HEK293 (cell line): ENCODE measurements around the gene RASGRP1.

Source experiments
- CTCF ChIA-PET: fragments of 350-600 bp; formaldehyde crosslinking; extraction: SDS; loops from one replicate; lab custom pipeline; 2021; ENCODE audit warnings: antibody characterized with exemption; lab: Yijun Ruan, JAX
- POLR2A ChIA-PET: fragments of 300-600 bp; formaldehyde crosslinking; extraction: SDS; loops from one replicate; lab custom pipeline; 2020; ENCODE audit warnings: antibody characterized with exemption, inconsistent platforms; lab: Yijun Ruan, JAX
- H3K27ac ChIP-seq: fragments of 200-500 bp; sonication (Bioruptor generic); 2 replicates; pipeline ENCODE4 v1.5.1; 2014; ENCODE audit warnings: low read depth, low read length, control low read depth, inconsistent platforms; ENCODE audit errors: extremely low read depth
- H3K36me3 ChIP-seq, 2 experiments: fragments of 200-500 bp in 1 of 2; sonication (Bioruptor generic) in 1 of 2; 1 replicate in 1 of 2; 2 replicates in 1 of 2; pipeline ENCODE4 v1.5.1; 2014 to 2017; ENCODE audit warnings: inconsistent platforms in 2 of 2, low read length in 2 of 2; ENCODE audit not compliant: control insufficient read depth in 2 of 2, insufficient read depth in 1 of 2
- H3K4me1 ChIP-seq: fragments of 200-500 bp; sonication (Bioruptor generic); 2 replicates; pipeline ENCODE4 v1.5.1; 2014; ENCODE audit warnings: mild to moderate bottlenecking, low read length, inconsistent platforms; ENCODE audit not compliant: control insufficient read depth, insufficient read depth
- H3K4me3 ChIP-seq: 2 replicates; pipeline ENCODE4 v1.5.1; 2011; ENCODE audit warnings: low read depth, mild to moderate bottlenecking, control low read depth, low read length, moderate library complexity
- H3K9me3 ChIP-seq: fragments of 200-500 bp; sonication (Bioruptor generic); 2 replicates; pipeline ENCODE4 v1.5.1; 2014; ENCODE audit warnings: low read depth, low read length, inconsistent platforms; ENCODE audit not compliant: control insufficient read depth, insufficient read depth
- ATF2 ChIP-seq: fragments of 450-650 bp; formaldehyde crosslinking; IDR thresholded peaks from 2 replicates; pipeline ENCODE4 v1.5.1; 2016; ENCODE audit warnings: missing biosample characterization, missing genetic modification characterization, low read depth
- BCL11B ChIP-seq: fragments of 450-650 bp; formaldehyde crosslinking; IDR thresholded peaks from 2 replicates; pipeline ENCODE4 v1.5.1; 2016; ENCODE audit warnings: low read depth, missing biosample characterization, missing genetic modification characterization
- CTCF ChIP-seq: fragments of 450-650 bp; formaldehyde crosslinking; IDR thresholded peaks from 2 replicates; pipeline ENCODE4 v1.5.1; 2016; ENCODE audit warnings: missing biosample characterization, missing genetic modification characterization
- HIC1 ChIP-seq: fragments of 450-650 bp; formaldehyde crosslinking; IDR thresholded peaks from 2 replicates; pipeline ENCODE4 v1.5.1; 2016; ENCODE audit warnings: missing biosample characterization, missing genetic modification characterization
- MEIS1 ChIP-seq: sonication (generic); formaldehyde crosslinking; IDR thresholded peaks from 2 replicates; pipeline ENCODE4 v1.8.1; 2022; ENCODE audit warnings: missing genetic modification reagents, mild to moderate bottlenecking, borderline replicate concordance
- TRIM28 ChIP-seq: IDR thresholded peaks from 2 replicates; pipeline ENCODE4 v1.6.1; 2011; ENCODE audit warnings: low read length, control low read depth, borderline replicate concordance
- ZFP37 ChIP-seq: fragments of 450-650 bp; formaldehyde crosslinking; IDR thresholded peaks from 2 replicates; pipeline ENCODE4 v1.5.1; 2016; ENCODE audit warnings: missing biosample characterization, missing genetic modification characterization
- ZNF169 ChIP-seq: fragments of 450-650 bp; formaldehyde crosslinking; IDR thresholded peaks from 2 replicates; pipeline ENCODE4 v1.5.1; 2016; ENCODE audit warnings: missing biosample characterization, missing genetic modification characterization
- ZNF324 ChIP-seq: fragments of 450-650 bp; formaldehyde crosslinking; IDR thresholded peaks from 2 replicates; pipeline ENCODE4 v1.5.1; 2016; ENCODE audit warnings: missing biosample characterization, missing genetic modification characterization
- ZNF433 ChIP-seq: fragments of 450-650 bp; formaldehyde crosslinking; IDR thresholded peaks from 2 replicates; pipeline ENCODE4 v1.5.1; 2016; ENCODE audit warnings: missing biosample characterization, missing genetic modification characterization, low read depth
- ZNF530 ChIP-seq: fragments of 450-650 bp; formaldehyde crosslinking; IDR thresholded peaks from 2 replicates; pipeline ENCODE4 v1.5.1; 2016; ENCODE audit warnings: low read depth, missing biosample characterization, missing genetic modification characterization
- ZNF544 ChIP-seq: fragments of 450-650 bp; formaldehyde crosslinking; IDR thresholded peaks from 2 replicates; pipeline ENCODE4 v1.5.0; 2017; ENCODE audit warnings: missing biosample characterization, missing genetic modification characterization
- ZNF664 ChIP-seq: fragments of 450-650 bp; formaldehyde crosslinking; IDR thresholded peaks from 2 replicates; pipeline ENCODE4 v1.5.1; 2016; ENCODE audit warnings: missing biosample characterization, missing genetic modification characterization
- ZNF776 ChIP-seq: fragments of 450-650 bp; formaldehyde crosslinking; IDR thresholded peaks from 2 replicates; pipeline ENCODE4 v1.5.0; 2017; ENCODE audit warnings: missing biosample characterization, missing genetic modification characterization, borderline replicate concordance
- ZNF830 ChIP-seq: fragments of 450-650 bp; IDR thresholded peaks from 2 replicates; pipeline ENCODE4 v1.5.0; 2018; ENCODE audit warnings: missing biosample characterization, missing genetic modification characterization, low read depth, mild to moderate bottlenecking, moderate library complexity
- ZSCAN5A ChIP-seq: fragments of 450-650 bp; formaldehyde crosslinking; IDR thresholded peaks from 2 replicates; pipeline ENCODE4 v1.5.1; 2016; ENCODE audit warnings: missing biosample characterization, missing genetic modification characterization
- TF ChIP-seq, protein P1 (sequence below): fragments of 450-650 bp; formaldehyde crosslinking; IDR thresholded peaks from 2 replicates; pipeline ENCODE4 v1.5.1; 2017; ENCODE audit warnings: missing biosample characterization, missing genetic modification characterization
- TF ChIP-seq, protein P2 (sequence below): fragments of 450-650 bp; IDR thresholded peaks from 2 replicates; pipeline ENCODE4 v1.5.1; 2018; ENCODE audit warnings: missing biosample characterization, missing genetic modification characterization

RASGRP1 gene

GRCh38 chr15:38533926-38534325 lies 30.7 kb downstream of the RASGRP1 start (continued):
- TF ChIP-seq, protein P1, sequence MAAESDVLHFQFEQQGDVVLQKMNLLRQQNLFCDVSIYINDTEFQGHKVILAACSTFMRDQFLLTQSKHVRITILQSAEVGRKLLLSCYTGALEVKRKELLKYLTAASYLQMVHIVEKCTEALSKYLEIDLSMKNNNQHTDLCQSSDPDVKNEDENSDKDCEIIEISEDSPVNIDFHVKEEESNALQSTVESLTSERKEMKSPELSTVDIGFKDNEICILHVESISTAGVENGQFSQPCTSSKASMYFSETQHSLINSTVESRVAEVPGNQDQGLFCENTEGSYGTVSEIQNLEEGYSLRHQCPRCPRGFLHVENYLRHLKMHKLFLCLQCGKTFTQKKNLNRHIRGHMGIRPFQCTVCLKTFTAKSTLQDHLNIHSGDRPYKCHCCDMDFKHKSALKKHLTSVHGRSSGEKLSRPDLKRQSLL (tag by site-specific recombination): no peak

GRCh38 chr15:38533416-38533915 lies 31.1 kb downstream of the RASGRP1 start:
- H3K9me3 ChIP-seq: no peaks in the 10 kb centered on the region
- H3K27ac ChIP-seq: no peak overlapping the region
- no peak overlapping the region for H3K4me3 ChIP-seq
- CTCF ChIA-PET: interaction anchor here (1.7 kb wide), 1 partner anchor 30 kb away, joined by 8 read pairs; the partner anchor contains the start of gene RASGRP1
- TF ChIP-seq, protein P2, sequence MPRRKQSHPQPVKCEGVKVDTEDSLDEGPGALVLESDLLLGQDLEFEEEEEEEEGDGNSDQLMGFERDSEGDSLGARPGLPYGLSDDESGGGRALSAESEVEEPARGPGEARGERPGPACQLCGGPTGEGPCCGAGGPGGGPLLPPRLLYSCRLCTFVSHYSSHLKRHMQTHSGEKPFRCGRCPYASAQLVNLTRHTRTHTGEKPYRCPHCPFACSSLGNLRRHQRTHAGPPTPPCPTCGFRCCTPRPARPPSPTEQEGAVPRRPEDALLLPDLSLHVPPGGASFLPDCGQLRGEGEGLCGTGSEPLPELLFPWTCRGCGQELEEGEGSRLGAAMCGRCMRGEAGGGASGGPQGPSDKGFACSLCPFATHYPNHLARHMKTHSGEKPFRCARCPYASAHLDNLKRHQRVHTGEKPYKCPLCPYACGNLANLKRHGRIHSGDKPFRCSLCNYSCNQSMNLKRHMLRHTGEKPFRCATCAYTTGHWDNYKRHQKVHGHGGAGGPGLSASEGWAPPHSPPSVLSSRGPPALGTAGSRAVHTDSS (tag by site-specific recombination): no peak
- TF ChIP-seq MEIS1 (CRISPR knock-in tag) (no peak), CTCF (tag by site-specific recombination) (no peak), ZNF324 (tag by site-specific recombination) (no peak), ZFP37 (tag by site-specific recombination) (no peak), ZNF433 (tag by site-specific recombination) (no peak), BCL11B (tag by site-specific recombination) (no peak), ZNF776 (tag by site-specific recombination) (no peak), HIC1 (tag by site-specific recombination) (no peak), ATF2 (no peak), ZNF530 (tag by site-specific recombination) (no peak), ZNF169 (tag by site-specific recombination) (no peak), ZNF544 (tag by site-specific recombination) (no peak), TRIM28 (no peak), ZNF664 (tag by site-specific recombination) (no peak), ZNF830 (tag by site-specific recombination) (no peak), ZSCAN5A (no peak)
- TF ChIP-seq, all 188 proteins: peak for 0
- POLR2A ChIA-PET: no interaction called here
- H3K4me1 ChIP-seq: peaks cover 8% of the 10 kb centered on the region; the same call in 1 of the 2 replicates
- no peaks in the 10 kb centered on the region for H3K36me3 ChIP-seq
